AG08396 (cell line): Measurements from ENCODE around the gene GFRA1.
"Not testable (repeated sequence)": the region's sequence is repeated elsewhere in the genome, so short reads cannot be mapped to it uniquely, and the experiment has no call there.

Experiments
- DNase-seq: peaks from one replicate; pipeline ENCODE4 v3.0.0; 2012; ENCODE audit warnings: low spot score, mixed read lengths

Gene GFRA1

DNA sequence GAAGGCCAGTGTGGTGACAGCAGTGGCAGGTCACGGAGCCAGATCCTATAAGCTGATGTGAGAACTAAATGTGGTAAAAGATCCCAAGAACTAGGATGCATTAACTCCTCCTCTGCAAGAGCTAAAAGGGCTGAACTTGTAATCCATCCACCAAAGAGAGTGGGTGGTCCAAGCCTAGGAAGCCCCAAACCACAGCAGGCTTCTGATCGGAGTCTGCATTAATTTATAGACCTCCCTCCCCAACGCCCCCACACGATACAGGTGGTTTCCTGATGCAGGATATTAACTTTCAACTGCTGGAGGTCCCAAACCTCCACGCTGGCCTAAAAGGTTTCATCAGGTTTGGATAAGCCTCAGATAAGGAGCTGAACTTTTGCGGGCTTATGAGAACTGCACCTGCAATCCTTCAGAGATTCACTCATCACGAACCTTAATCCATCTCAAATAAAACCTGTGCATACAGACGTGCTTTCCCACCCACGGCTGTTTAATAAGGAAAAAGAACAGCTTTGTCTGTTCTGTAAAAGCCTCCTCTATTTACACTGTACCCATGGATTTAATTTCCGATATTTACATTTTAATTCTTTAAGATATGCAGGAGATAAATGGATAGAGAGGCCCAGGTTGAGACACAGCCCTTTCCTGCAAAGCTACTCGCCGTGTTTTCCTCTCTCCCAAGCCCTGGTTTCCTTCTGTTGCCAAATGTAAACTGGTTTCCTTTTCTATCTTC is 74.9 kb downstream of the GFRA1 start:
- no peak for DNase-seq

DNA sequence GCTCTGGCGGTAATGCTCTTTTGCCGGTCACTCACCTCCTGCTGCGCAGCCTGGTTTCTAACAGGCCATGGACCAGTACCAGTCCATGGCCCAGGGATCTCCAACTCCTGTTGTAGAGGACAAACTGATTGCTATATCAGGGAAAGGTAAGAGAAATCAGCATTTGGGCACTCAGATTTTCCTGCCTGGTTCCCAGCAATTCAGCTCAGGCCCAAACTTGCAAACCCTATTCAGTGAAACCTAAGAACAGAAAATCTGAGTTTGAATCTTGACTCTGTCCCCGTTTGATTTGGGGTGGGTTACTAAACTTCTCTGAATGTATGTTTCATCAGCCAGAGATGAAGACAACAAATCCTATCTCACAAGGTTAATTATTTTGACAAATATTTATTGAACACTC is 77.4 kb downstream of the GFRA1 start:
- DNase-seq: no peak

DNA sequence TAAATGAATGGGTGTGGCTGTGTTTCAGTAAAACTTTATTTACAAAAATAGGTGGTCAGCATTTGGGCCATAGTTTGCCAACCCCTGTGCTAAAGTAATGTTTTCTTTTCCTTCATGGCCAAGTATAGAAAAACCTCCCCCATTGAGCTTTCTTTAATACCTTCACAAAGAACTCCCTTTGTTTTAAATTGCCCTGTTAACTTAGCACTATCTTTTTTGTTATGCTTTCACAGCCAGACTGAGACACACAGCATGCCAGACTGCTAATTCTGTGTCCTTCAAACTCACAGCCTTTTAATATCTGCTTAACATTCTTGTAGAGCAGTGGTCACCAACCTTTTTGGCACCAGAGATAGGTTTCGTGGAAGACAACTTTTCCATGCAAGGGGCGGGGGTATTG is 78.0 kb downstream of the GFRA1 start:
- DNase-seq: no peak

- no peak for DNase-seq
Observed at GRCh38 chr10:116194061-116194460, 78.9 kb downstream of the GFRA1 start.

- DNase-seq: no peak
Observed at GRCh38 chr10:116190883-116191282, 82.1 kb downstream of the GFRA1 start.

- no peak for DNase-seq
Observed at GRCh38 chr10:116186273-116186672, 86.7 kb downstream of the GFRA1 start.

- DNase-seq: no peak
Observed at GRCh38 chr10:116185199-116185867, 87.7 kb downstream of the GFRA1 start.

GRCh38 chr10:116184512-116184794 is 88.6 kb downstream of the GFRA1 start:
- DNase-seq: no peak

DNA sequence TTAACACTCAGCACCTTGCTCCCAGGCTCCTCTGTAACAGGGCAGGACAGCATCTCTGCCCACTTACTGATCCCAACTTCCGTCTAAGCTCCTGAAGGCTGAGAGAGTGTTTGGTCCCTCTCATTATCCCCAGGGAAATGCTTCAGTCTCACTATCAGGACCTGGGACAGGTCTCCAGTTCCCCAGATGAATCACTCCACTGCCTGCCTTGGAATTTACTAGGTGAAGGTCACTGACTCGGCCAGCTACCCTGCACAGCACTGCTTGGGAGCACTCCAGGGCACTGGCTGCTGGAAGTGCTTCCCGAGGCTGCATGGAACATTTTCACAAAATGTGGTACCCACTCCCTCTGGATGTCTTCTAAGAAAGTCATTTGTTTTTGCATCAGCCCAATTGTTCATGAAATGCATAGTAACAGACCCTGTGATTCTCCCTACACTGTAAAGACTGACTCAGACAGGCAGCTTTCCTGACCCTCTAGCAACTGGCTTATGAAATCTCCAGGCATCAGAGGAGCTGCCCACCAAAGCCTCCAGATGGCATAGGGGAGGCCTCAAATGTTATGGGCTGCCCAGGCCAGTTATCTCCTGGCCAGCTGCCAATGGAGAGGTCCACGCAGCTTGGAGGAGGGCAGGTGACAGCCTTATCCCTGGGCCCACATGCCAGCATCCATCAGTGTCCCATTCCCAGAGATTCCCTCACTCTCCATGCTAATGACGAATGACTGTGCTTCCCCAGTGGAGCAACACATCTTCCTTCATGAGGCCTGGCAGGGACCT is 89.1 kb downstream of the GFRA1 start:
- DNase-seq: peak; percentile 36

GRCh38 chr10:116182426-116182825 is 90.6 kb downstream of the GFRA1 start:
- DNase-seq: no peak

DNA sequence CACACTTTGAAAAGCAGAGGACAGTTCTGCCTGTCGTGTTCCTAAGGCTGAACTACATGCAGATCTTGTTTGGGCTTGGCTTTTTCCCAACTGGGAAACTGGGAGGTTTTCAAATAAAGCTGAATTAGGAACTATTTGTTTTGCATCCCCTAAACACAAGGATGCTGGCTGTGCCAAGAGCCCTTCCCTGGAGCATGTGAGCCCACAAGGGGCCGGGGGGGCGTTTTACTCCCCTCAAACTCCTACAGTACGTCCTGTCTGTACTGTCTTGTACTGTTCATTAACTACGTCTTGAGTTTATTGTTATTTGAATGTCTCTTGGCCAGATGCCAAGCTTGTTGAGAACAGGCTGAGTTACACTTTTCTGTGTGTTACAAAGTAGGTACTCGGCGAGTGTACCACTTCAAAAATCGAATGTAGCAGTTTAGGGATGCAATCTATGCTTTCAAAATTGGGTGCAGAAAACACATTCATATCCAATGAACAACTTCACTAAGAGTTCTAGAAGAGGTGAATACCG is 94.9 kb downstream of the GFRA1 start:
- no peak for DNase-seq

DNA sequence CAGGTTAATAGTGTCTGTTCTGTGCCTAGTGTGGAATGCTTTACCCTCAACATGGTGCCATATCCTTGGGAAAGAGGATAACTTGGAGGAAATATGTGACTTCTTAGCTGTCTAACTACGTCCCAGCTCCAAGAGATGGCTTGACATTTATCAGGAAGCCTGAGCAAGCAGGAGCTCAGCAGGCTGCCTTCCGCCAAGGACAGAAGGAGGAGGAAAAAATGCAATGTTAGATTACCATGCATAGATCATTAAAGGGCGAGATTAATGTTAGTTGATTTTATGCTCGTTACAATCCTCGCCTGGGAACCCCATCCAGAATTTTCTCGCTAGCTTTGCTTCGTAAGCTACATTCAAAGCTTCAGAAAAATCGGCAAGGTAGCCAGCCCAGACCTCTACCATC is 97.8 kb downstream of the GFRA1 start:
- no peak for DNase-seq

DNA sequence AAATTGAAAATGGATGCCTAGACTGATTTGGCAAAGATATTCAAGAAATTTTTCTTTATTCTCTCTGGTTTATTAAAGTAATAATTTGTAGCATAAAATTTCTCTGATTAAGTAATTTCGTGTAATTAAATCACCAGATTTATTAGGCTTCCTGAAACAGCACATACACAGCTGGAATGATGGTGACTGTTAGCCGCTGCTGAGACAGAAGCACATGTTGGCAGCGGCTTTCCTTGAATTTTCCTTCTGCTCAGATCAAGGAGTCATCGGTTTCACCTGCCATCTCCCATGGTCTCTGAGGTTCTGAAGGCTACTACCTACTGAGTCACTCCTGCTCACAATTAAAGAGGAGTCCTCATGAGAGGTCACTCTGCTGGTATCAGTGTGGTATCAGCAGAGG is 101.5 kb downstream of the GFRA1 start:
- no peak for DNase-seq

DNA sequence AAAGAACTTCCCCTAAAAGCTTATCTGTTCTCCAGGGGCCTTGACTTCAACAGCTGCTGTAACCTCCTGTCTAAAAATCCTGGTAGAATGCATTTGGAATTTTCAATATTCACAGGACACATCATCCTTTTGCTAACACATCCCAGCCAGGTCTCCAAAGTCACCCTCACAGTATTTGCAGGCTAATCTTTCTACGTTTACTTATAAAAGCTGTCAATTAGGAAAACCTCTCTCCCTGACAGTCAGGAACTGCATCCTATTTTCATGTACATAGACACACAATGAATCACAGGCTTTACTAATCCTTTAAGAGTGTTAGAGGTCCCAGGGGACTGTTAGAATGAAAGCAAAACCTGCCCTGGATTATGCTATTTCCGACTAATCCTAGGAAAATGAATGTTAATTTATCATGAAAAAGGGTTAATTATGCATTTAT is 102.2 kb downstream of the GFRA1 start:
- no peak for DNase-seq

DNA sequence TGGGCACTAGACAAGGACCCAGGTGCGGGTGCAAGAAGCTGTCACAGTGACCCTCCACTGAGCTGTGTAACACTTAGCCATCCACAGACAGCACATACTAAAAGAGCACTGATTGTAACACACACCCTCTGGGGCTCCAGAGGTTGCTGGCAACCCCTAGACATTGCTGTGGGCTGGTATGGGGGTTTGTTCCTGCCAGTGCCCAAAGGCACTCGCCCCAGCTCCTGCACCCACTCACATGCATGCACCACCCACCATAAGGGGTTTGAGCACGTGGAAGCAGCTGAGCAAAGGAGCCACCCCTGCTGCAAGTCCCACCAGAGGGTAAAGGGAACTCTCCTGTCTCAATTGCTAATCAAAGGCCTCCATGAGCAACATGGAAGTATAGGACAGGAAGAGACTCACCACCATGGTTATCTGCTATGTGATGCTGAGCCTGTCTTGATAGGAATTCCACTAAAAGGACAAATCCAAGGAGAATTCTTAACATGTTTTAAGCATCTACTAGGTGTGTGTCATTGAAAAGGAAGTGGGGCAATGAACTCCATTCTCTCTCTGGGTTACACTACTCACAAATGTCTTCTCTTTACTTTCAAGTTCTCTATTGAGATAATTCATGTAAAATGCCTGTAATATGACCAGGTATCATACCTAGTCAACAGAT is 103.1 kb downstream of the GFRA1 start:
- no peak for DNase-seq

- DNase-seq: no peak
Observed at GRCh38 chr10:116168745-116169144, 104.3 kb downstream of the GFRA1 start.

DNA sequence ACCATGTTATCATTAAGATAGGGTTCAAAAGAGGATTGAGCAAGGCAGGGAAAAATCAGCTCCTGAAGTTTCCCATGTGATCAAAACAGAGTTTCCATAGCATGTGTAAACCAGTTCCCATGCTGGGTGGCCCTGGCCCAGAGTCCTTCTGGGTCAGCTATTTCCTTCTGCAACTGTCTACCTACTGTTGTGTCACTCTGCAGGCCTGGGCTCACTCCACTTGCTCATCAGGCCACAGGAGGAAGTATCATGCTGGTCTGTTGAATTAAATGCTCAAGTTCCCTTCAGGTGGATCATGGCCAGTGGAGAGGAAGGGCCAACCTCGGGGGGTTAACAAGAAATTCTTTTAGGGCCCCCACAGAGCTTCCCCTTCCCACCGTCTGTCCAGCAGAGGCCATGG is 104.7 kb downstream of the GFRA1 start:
- DNase-seq: no peak

DNA sequence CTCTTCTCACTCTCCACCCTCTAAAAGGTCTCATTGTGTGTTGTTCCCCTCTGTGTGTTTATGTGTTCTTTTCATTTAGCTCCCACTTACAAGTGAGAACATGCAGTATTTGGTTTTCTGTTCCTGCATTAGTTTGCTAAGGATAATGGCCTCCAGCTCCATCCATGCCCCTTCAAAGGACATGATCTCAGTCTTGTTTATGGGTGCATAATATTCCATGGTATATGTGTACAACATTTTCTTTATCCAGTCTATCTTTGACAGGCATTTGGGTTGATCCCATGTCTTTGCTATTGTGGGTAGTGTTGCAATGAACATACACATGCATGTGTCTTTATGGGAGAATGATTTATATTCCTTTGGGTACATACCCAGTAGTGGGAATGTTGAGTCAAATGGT is 107.1 kb downstream of the GFRA1 start:
- DNase-seq: not testable (repeated sequence)

- no peak for DNase-seq
Observed at GRCh38 chr10:116164291-116164690, 108.7 kb downstream of the GFRA1 start.

DNA sequence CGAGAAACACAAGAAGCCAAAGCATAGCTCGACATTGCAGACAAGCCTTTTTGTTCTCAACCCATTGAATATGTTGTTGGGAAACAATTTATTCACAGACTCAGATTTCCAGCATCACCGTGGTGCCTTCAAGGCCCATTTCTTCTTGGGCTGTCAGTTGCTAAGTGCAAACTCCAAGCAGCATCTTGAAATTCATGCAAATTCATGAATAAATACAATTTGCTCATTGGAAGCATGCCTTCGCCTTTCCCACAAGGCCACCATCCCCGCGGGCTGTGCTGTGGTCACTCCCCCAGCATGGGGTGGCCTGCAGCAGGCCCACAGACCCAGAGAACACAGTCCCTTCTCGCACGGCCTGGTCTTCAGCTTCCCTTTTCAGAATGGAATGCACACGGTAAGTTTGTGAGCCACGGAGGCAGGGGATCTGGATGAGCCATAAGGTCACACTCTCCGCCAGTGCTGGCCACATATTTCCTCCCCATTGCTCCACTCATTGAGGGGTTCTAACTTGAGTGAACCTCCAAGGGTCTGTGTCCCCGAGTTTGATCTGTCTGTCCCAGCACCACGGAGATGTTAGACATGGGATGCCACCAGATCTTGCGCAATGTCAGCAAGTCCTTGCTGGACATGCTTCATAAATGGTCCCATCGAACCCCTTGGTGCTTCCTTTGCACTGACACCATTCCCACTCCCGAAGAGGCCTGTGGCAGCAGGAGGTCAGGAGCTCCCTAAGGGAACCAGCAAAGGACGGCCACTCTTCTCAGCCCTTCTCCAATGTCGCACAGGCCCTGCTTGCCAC is 109.5 kb downstream of the GFRA1 start:
- DNase-seq: no peak

- no peak for DNase-seq
Observed at GRCh38 chr10:116162851-116163250, 110.2 kb downstream of the GFRA1 start.

- no peak for DNase-seq
Observed at GRCh38 chr10:116160271-116160670, 112.7 kb downstream of the GFRA1 start.
